Activated CD4-positive, alpha-beta T cell treated with anti-CD3 and anti-CD28 coated beads for 36 hours (primary cell): Measurements from ENCODE around the gene NTMT2. TPM values are rescaled to one million over a fixed set of nuclear protein-coding genes. Genes with fewer than 3 reads are reported as not detected.

Experiments used
- ATAC-seq: fragments of 200-7000 bp; cut with Tn5 transposase; one replicate; pipeline ENCODE4 v1.10.0; 2021; ENCODE audit warnings: mild to moderate bottlenecking, moderate library complexity
- CTCF ChIA-PET: fragments of 350-600 bp; sonication (Branson Sonifier 250); formaldehyde crosslinking; loops from one replicate; lab custom pipeline; 2021; ENCODE audit warnings: antibody characterized with exemption; lab: Charles Lee
- POLR2A ChIA-PET: fragments of 350-600 bp; sonication (Branson Sonifier 250); formaldehyde crosslinking; loops from one replicate; lab custom pipeline; 2021; ENCODE audit warnings: antibody characterized with exemption, inconsistent platforms; lab: Charles Lee
- DNase-seq: peaks from one replicate; pipeline ENCODE4 v3.0.0-alpha.2; 2020
- H3K27ac Mint-ChIP-seq: one replicate; pipeline ENCODE4 v1.8.0; 2021; ENCODE audit warnings: mixed read lengths
- H3K27me3 Mint-ChIP-seq: one replicate; pipeline ENCODE4 v1.8.0; 2021; ENCODE audit warnings: mixed read lengths
- H3K36me3 Mint-ChIP-seq: one replicate; pipeline ENCODE4 v1.8.0; 2021; ENCODE audit warnings: low read depth, mixed read lengths
- H3K4me1 Mint-ChIP-seq: one replicate; pipeline ENCODE4 v1.8.0; 2021; ENCODE audit warnings: mixed read lengths
- H3K4me3 Mint-ChIP-seq: one replicate; pipeline ENCODE4 v1.8.0; 2021; ENCODE audit warnings: mild to moderate bottlenecking, moderate library complexity, mixed read lengths
- H3K9me3 Mint-ChIP-seq: one replicate; pipeline ENCODE4 v1.8.0; 2021; ENCODE audit warnings: low read depth, mixed read lengths
- intact Hi-C, 2 experiments: fragments of 100-400 bp; cut with DNase I in 1 of 2; cut with micrococcal nuclease in 1 of 2; formaldehyde crosslinking; loops; one replicate each; pipeline versions ENCODE4 v1.14.2 to v1.15.1; 2022 to 2024; cut with DNase I, micrococcal nuclease
- total RNA-seq, 2 experiments: library from RNA; stranded (reverse); gene quantifications; one replicate each; pipeline ENCODE4 v1.2.3, GENCODE V29; 2021

The NTMT2 gene
- total RNA-seq, 2 experiments from 2014 or later, result not detected

GRCh38 chr1:170133766-170134495 lies 11.8 kb upstream of the NTMT2 start:
- POLR2A ChIA-PET, result no interaction called here
- DNase-seq (no peak), ATAC-seq (no peak)
- intact Hi-C loops, result no loop called here
- H3K9me3 Mint-ChIP-seq, result no peaks in the 10 kb centered on the region
- H3K27ac Mint-ChIP-seq, result no peak overlapping the region
- H3K4me1 Mint-ChIP-seq, result no peaks in the 10 kb centered on the region
- no peaks in the 10 kb centered on the region for H3K36me3 Mint-ChIP-seq
- CTCF ChIA-PET, result no interaction called here
- peaks cover 8% of the 10 kb centered on the region for H3K27me3 Mint-ChIP-seq
- H3K4me3 Mint-ChIP-seq, result no peak overlapping the region

GRCh38 chr1:170134521-170134920 lies 11.2 kb upstream of the NTMT2 start:
- no peak for ATAC-seq
- H3K36me3 Mint-ChIP-seq, result no peaks in the 10 kb centered on the region
- no peaks in the 10 kb centered on the region for H3K4me1 Mint-ChIP-seq
- H3K4me3 Mint-ChIP-seq, result no peak overlapping the region
- ChIA-PET CTCF (no interaction called here), POLR2A (no interaction called here)
- H3K27ac Mint-ChIP-seq, result no peak overlapping the region
- intact Hi-C loops, result no loop called here
- H3K9me3 Mint-ChIP-seq, result no peaks in the 10 kb centered on the region
- DNase-seq, result no peak
- peaks cover 7% of the 10 kb centered on the region for H3K27me3 Mint-ChIP-seq

GRCh38 chr1:170140371-170140770 lies 5.4 kb upstream of the NTMT2 start:
- H3K36me3 Mint-ChIP-seq, result no peaks in the 10 kb centered on the region
- intact Hi-C loops, result no loop called here
- H3K27me3 Mint-ChIP-seq, result peaks cover 8% of the 10 kb centered on the region
- H3K27ac Mint-ChIP-seq, result no peak overlapping the region
- H3K4me1 Mint-ChIP-seq, result peaks cover 3% of the 10 kb centered on the region
- DNase-seq, result no peak
- no peak for ATAC-seq
- ChIA-PET POLR2A (no interaction called here), CTCF (no interaction called here)
- H3K9me3 Mint-ChIP-seq, result peaks cover 7% of the 10 kb centered on the region
- H3K4me3 Mint-ChIP-seq, result no peak overlapping the region

- ATAC-seq (no peak), DNase-seq (no peak)
- no peaks in the 10 kb centered on the region for H3K36me3 Mint-ChIP-seq
- H3K27me3 Mint-ChIP-seq, result peaks cover 4% of the 10 kb centered on the region
- no peak overlapping the region for H3K4me3 Mint-ChIP-seq
- ChIA-PET CTCF (no interaction called here), POLR2A (no interaction called here)
- peaks cover 7% of the 10 kb centered on the region for H3K9me3 Mint-ChIP-seq
- H3K27ac Mint-ChIP-seq, result no peak overlapping the region
- H3K4me1 Mint-ChIP-seq, result peaks cover 16% of the 10 kb centered on the region
- intact Hi-C loops, result no loop called here
Measured at GRCh38 chr1:170145061-170145460, 698 bp upstream of the NTMT2 start.

GRCh38 chr1:170146720-170147263 lies 1.0 kb downstream of the NTMT2 start:
- ChIA-PET POLR2A (no interaction called here), CTCF (interaction anchor here (0.7 to 1.1 kb wide), 2 partner anchors 27 to 228 kb away, joined by 3 read pairs; no protein-coding TSS in a partner anchor)
- Mint-ChIP-seq H3K27me3 (peaks cover 4% of the 10 kb centered on the region), H3K9me3 (peaks cover 7% of the 10 kb centered on the region), H3K27ac (no peak overlapping the region), H3K4me3 (no peak overlapping the region), H3K4me1 (peaks cover 16% of the 10 kb centered on the region), H3K36me3 (no peaks in the 10 kb centered on the region)
- no peak for DNase-seq
- intact Hi-C loops, result no loop called here
- no peak for ATAC-seq

GRCh38 chr1:170149241-170149640 lies 3.5 kb downstream of the NTMT2 start:
- intact Hi-C loops, result no loop called here
- POLR2A ChIA-PET, result no interaction called here
- no peak for ATAC-seq
- Mint-ChIP-seq H3K4me1 (peaks cover 16% of the 10 kb centered on the region), H3K27me3 (peaks cover 4% of the 10 kb centered on the region), H3K36me3 (no peaks in the 10 kb centered on the region), H3K27ac (no peak overlapping the region), H3K9me3 (peaks cover 11% of the 10 kb centered on the region), H3K4me3 (no peak overlapping the region)
- DNase-seq, result no peak
- CTCF ChIA-PET, result no interaction called here

- POLR2A ChIA-PET, result no interaction called here
- H3K36me3 Mint-ChIP-seq, result no peaks in the 10 kb centered on the region
- H3K27me3 Mint-ChIP-seq, result peaks cover 4% of the 10 kb centered on the region
- H3K4me1 Mint-ChIP-seq, result peaks cover 16% of the 10 kb centered on the region
- peaks cover 6% of the 10 kb centered on the region for H3K9me3 Mint-ChIP-seq
- H3K4me3 Mint-ChIP-seq, result no peak overlapping the region
- intact Hi-C loops, result no loop called here
- CTCF ChIA-PET, result interaction anchor here (0.6 kb wide), 1 partner anchor 18 kb away, joined by 3 read pairs; no protein-coding TSS in a partner anchor
- H3K27ac Mint-ChIP-seq, result no peak overlapping the region
- ATAC-seq, result no peak
- no peak for DNase-seq
Measured at GRCh38 chr1:170150016-170150415, 4.3 kb downstream of the NTMT2 start.

GRCh38 chr1:170150921-170151320 lies 5.2 kb downstream of the NTMT2 start:
- no peaks in the 10 kb centered on the region for H3K36me3 Mint-ChIP-seq
- DNase-seq, result no peak
- H3K27ac Mint-ChIP-seq, result no peak overlapping the region
- CTCF ChIA-PET, result interaction anchor here (0.6 kb wide), 1 partner anchor 10 kb away, joined by 3 read pairs; no protein-coding TSS in a partner anchor
- intact Hi-C loops, result no loop called here
- ATAC-seq, result no peak
- peaks cover 4% of the 10 kb centered on the region for H3K27me3 Mint-ChIP-seq
- H3K4me3 Mint-ChIP-seq, result no peak overlapping the region
- POLR2A ChIA-PET, result no interaction called here
- peaks cover 6% of the 10 kb centered on the region for H3K9me3 Mint-ChIP-seq
- H3K4me1 Mint-ChIP-seq, result peaks cover 10% of the 10 kb centered on the region

- POLR2A ChIA-PET, result no interaction called here
- Mint-ChIP-seq H3K4me3 (no peak overlapping the region), H3K27ac (no peak overlapping the region), H3K27me3 (peaks cover 4% of the 10 kb centered on the region), H3K9me3 (peaks cover 6% of the 10 kb centered on the region), H3K36me3 (no peaks in the 10 kb centered on the region), H3K4me1 (no peaks in the 10 kb centered on the region)
- intact Hi-C loops, result no loop called here
- no peak for ATAC-seq
- CTCF ChIA-PET, result no interaction called here
- no peak for DNase-seq
Measured at GRCh38 chr1:170153417-170153816, 7.7 kb downstream of the NTMT2 start.

- Mint-ChIP-seq H3K4me1 (no peaks in the 10 kb centered on the region), H3K27ac (no peak overlapping the region), H3K27me3 (peaks cover 3% of the 10 kb centered on the region), H3K36me3 (no peaks in the 10 kb centered on the region), H3K9me3 (peaks cover 6% of the 10 kb centered on the region), H3K4me3 (no peak overlapping the region)
- ChIA-PET POLR2A (no interaction called here), CTCF (no interaction called here)
- ATAC-seq (no peak), DNase-seq (no peak)
- intact Hi-C loops, result no loop called here
Measured at GRCh38 chr1:170155055-170155454, 9.3 kb downstream of the NTMT2 start.

GRCh38 chr1:170156594-170156993 lies 10.8 kb downstream of the NTMT2 start:
- intact Hi-C loops, result no loop called here
- H3K36me3 Mint-ChIP-seq, result no peaks in the 10 kb centered on the region
- DNase-seq, result no peak
- H3K27me3 Mint-ChIP-seq, result peaks cover 3% of the 10 kb centered on the region
- H3K27ac Mint-ChIP-seq, result no peak overlapping the region
- no peak overlapping the region for H3K4me3 Mint-ChIP-seq
- ChIA-PET POLR2A (no interaction called here), CTCF (no interaction called here)
- H3K9me3 Mint-ChIP-seq, result peaks cover 6% of the 10 kb centered on the region
- no peak for ATAC-seq
- no peaks in the 10 kb centered on the region for H3K4me1 Mint-ChIP-seq

- H3K27me3 Mint-ChIP-seq, result peaks cover 3% of the 10 kb centered on the region
- CTCF ChIA-PET, result interaction anchor here (0.6 to 1.3 kb wide), 3 partner anchors 11 to 1007 kb away, joined by 3 to 5 read pairs (median 3); no protein-coding TSS in a partner anchor
- POLR2A ChIA-PET, result no interaction called here
- H3K36me3 Mint-ChIP-seq, result no peaks in the 10 kb centered on the region
- peaks cover 6% of the 10 kb centered on the region for H3K9me3 Mint-ChIP-seq
- H3K27ac Mint-ChIP-seq, result no peak overlapping the region
- DNase-seq (no peak), ATAC-seq (no peak)
- intact Hi-C loops, result no loop called here
- no peak overlapping the region for H3K4me3 Mint-ChIP-seq
- H3K4me1 Mint-ChIP-seq, result no peaks in the 10 kb centered on the region
Measured at GRCh38 chr1:170157820-170158219, 12.1 kb downstream of the NTMT2 start.
